Activated CD4-positive, alpha-beta memory T cell treated with anti-CD3 and anti-CD28 coated beads, Interleukin-2, amount 10 ng/mL, durations not matched to agents 7 days and 5 days (primary cell): ENCODE data around the gene MAP7D3. TPM values are rescaled to one million over a fixed set of nuclear protein-coding genes. Genes with fewer than 3 reads are reported as not detected.
"Not testable (repeated sequence)": the region's sequence is repeated elsewhere in the genome, so short reads cannot be mapped to it uniquely, and the experiment has no call there.

Source experiments
- CTCF ChIA-PET: fragments of 350-600 bp; sonication (Branson Sonifier 250); formaldehyde crosslinking; loops from one replicate; lab custom pipeline; 2021; ENCODE audit warnings: antibody characterized with exemption, inconsistent platforms; lab: Charles Lee
- POLR2A ChIA-PET: fragments of 350-600 bp; sonication (Branson Sonifier 250); formaldehyde crosslinking; loops from one replicate; lab custom pipeline; 2021; ENCODE audit warnings: antibody characterized with exemption; lab: Charles Lee
- DNase-seq: peaks from one replicate; pipeline ENCODE4 v3.0.0-alpha.2; 2020
- H3K27ac Mint-ChIP-seq: one replicate; pipeline ENCODE4 v1.8.0; 2021; ENCODE audit warnings: mild to moderate bottlenecking, mixed read lengths
- H3K27me3 Mint-ChIP-seq: one replicate; pipeline ENCODE4 v1.8.0; 2021; ENCODE audit warnings: mixed read lengths
- H3K36me3 Mint-ChIP-seq: one replicate; pipeline ENCODE4 v1.8.0; 2021; ENCODE audit warnings: low read depth, mixed read lengths
- H3K4me1 Mint-ChIP-seq: one replicate; pipeline ENCODE4 v1.8.0; 2021; ENCODE audit warnings: mixed read lengths
- H3K4me3 Mint-ChIP-seq: one replicate; pipeline ENCODE4 v1.8.0; 2021; ENCODE audit warnings: mild to moderate bottlenecking, mixed read lengths
- H3K9me3 Mint-ChIP-seq: one replicate; pipeline ENCODE4 v1.8.0; 2021; ENCODE audit warnings: mixed read lengths
- total RNA-seq, 2 experiments: library from RNA; stranded (reverse); gene quantifications; one replicate each; pipeline ENCODE4 v1.2.3, GENCODE V29; 2021

MAP7D3 gene
- total RNA-seq, 2 experiments from 2014 or later, result 14.5 to 14.8 TPM

- CTCF ChIA-PET, DNase-seq, H3K27ac Mint-ChIP-seq, POLR2A ChIA-PET, H3K4me3 Mint-ChIP-seq, H3K4me1 Mint-ChIP-seq, H3K27me3 Mint-ChIP-seq, H3K9me3 Mint-ChIP-seq: not testable (repeated sequence)
- H3K36me3 Mint-ChIP-seq, result peaks cover 51% of the 10 kb centered on the region
Measured at GRCh38 chrX:136237849-136238248, 13.4 kb downstream of the MAP7D3 start.

GRCh38 chrX:136237074-136237473 lies 14.1 kb downstream of the MAP7D3 start:
- CTCF ChIA-PET, result no interaction called here

GRCh38 chrX:136228839-136229207 lies 22.4 kb downstream of the MAP7D3 start:
- peaks cover 56% of the 10 kb centered on the region for H3K36me3 Mint-ChIP-seq
- H3K27ac Mint-ChIP-seq, result peak overlapping the region; percentile 74
- no peaks in the 10 kb centered on the region for H3K27me3 Mint-ChIP-seq
- H3K4me1 Mint-ChIP-seq, result peaks cover 38% of the 10 kb centered on the region
- no peaks in the 10 kb centered on the region for H3K9me3 Mint-ChIP-seq
- no peak for DNase-seq
- no peak overlapping the region for H3K4me3 Mint-ChIP-seq
- ChIA-PET POLR2A (no interaction called here), CTCF (no interaction called here)

More at GRCh38 chrX:136237074-136237473, 14.1 kb downstream of the MAP7D3 start:
- H3K36me3 Mint-ChIP-seq, result peaks cover 45% of the 10 kb centered on the region
- DNase-seq, result no peak
- H3K4me1 Mint-ChIP-seq, result peaks cover 6% of the 10 kb centered on the region
- POLR2A ChIA-PET, result no interaction called here
- no peaks in the 10 kb centered on the region for H3K9me3 Mint-ChIP-seq
- no peaks in the 10 kb centered on the region for H3K27me3 Mint-ChIP-seq
- H3K4me3 Mint-ChIP-seq, result no peak overlapping the region
- no peak overlapping the region for H3K27ac Mint-ChIP-seq

GRCh38 chrX:136227948-136228838 lies 23.0 kb downstream of the MAP7D3 start:
- CTCF ChIA-PET, result no interaction called here
- Mint-ChIP-seq H3K27me3 (no peaks in the 10 kb centered on the region), H3K4me1 (peaks cover 38% of the 10 kb centered on the region), H3K4me3 (no peak overlapping the region), H3K36me3 (peaks cover 56% of the 10 kb centered on the region), H3K9me3 (no peaks in the 10 kb centered on the region), H3K27ac (peak overlapping the region; percentile 74)
- DNase-seq, result peak; percentile 25
- POLR2A ChIA-PET, result no interaction called here

- no peaks in the 10 kb centered on the region for H3K9me3 Mint-ChIP-seq
- peak overlapping the region; percentile 74 for H3K27ac Mint-ChIP-seq
- no peaks in the 10 kb centered on the region for H3K27me3 Mint-ChIP-seq
- peaks cover 57% of the 10 kb centered on the region for H3K36me3 Mint-ChIP-seq
- no peak for DNase-seq
- CTCF ChIA-PET, result no interaction called here
- POLR2A ChIA-PET, result no interaction called here
- peaks cover 38% of the 10 kb centered on the region for H3K4me1 Mint-ChIP-seq
- no peak overlapping the region for H3K4me3 Mint-ChIP-seq
Measured at GRCh38 chrX:136227074-136227473, 24.1 kb downstream of the MAP7D3 start.

- Mint-ChIP-seq H3K4me1 (peaks cover 31% of the 10 kb centered on the region), H3K36me3 (peaks cover 62% of the 10 kb centered on the region), H3K27ac (no peak overlapping the region), H3K9me3 (no peaks in the 10 kb centered on the region), H3K4me3 (no peak overlapping the region), H3K27me3 (no peaks in the 10 kb centered on the region)
- ChIA-PET CTCF (interaction anchor here (1.1 kb wide), 1 partner anchor 13 kb away, joined by 3 read pairs; no protein-coding TSS in a partner anchor), POLR2A (interaction anchor here (0.6 kb wide), 1 partner anchor 22 kb away, joined by 3 read pairs; no protein-coding TSS in a partner anchor)
- no peak for DNase-seq
Measured at GRCh38 chrX:136221851-136222513, 29.2 kb downstream of the MAP7D3 start.

- no peak for DNase-seq
- POLR2A ChIA-PET, result no interaction called here
- Mint-ChIP-seq H3K9me3 (no peaks in the 10 kb centered on the region), H3K4me3 (no peak overlapping the region), H3K4me1 (peaks cover 28% of the 10 kb centered on the region), H3K27ac (peak overlapping the region; percentile 47), H3K36me3 (peaks cover 57% of the 10 kb centered on the region), H3K27me3 (no peaks in the 10 kb centered on the region)
- CTCF ChIA-PET, result no interaction called here
Measured at GRCh38 chrX:136220951-136221350, 30.2 kb downstream of the MAP7D3 start.

GRCh38 chrX:136220540-136220939 lies 30.7 kb downstream of the MAP7D3 start:
- H3K4me1 Mint-ChIP-seq, result peaks cover 28% of the 10 kb centered on the region
- POLR2A ChIA-PET, result no interaction called here
- peaks cover 54% of the 10 kb centered on the region for H3K36me3 Mint-ChIP-seq
- H3K4me3 Mint-ChIP-seq, result no peak overlapping the region
- no peaks in the 10 kb centered on the region for H3K27me3 Mint-ChIP-seq
- no peaks in the 10 kb centered on the region for H3K9me3 Mint-ChIP-seq
- no peak for DNase-seq
- H3K27ac Mint-ChIP-seq, result peak overlapping the region; percentile 47
- CTCF ChIA-PET, result no interaction called here

GRCh38 chrX:136219893-136220292 lies 31.3 kb downstream of the MAP7D3 start:
- no peak overlapping the region for H3K4me3 Mint-ChIP-seq
- peaks cover 47% of the 10 kb centered on the region for H3K36me3 Mint-ChIP-seq
- no peaks in the 10 kb centered on the region for H3K9me3 Mint-ChIP-seq
- ChIA-PET CTCF (no interaction called here), POLR2A (no interaction called here)
- H3K4me1 Mint-ChIP-seq, result peaks cover 28% of the 10 kb centered on the region
- no peak for DNase-seq
- H3K27ac Mint-ChIP-seq, result no peak overlapping the region
- H3K27me3 Mint-ChIP-seq, result no peaks in the 10 kb centered on the region

- Mint-ChIP-seq H3K27ac (no peak overlapping the region), H3K27me3 (no peaks in the 10 kb centered on the region), H3K4me3 (no peak overlapping the region), H3K36me3 (peaks cover 22% of the 10 kb centered on the region), H3K4me1 (peaks cover 18% of the 10 kb centered on the region), H3K9me3 (no peaks in the 10 kb centered on the region)
- no peak for DNase-seq
- ChIA-PET POLR2A (no interaction called here), CTCF (no interaction called here)
Measured at GRCh38 chrX:136215559-136215958, 35.6 kb downstream of the MAP7D3 start.

GRCh38 chrX:136214551-136214950 lies 36.6 kb downstream of the MAP7D3 start:
- DNase-seq, result no peak
- CTCF ChIA-PET, result no interaction called here
- Mint-ChIP-seq H3K36me3 (peaks cover 20% of the 10 kb centered on the region), H3K4me3 (no peak overlapping the region), H3K9me3 (no peaks in the 10 kb centered on the region), H3K27me3 (no peaks in the 10 kb centered on the region), H3K27ac (no peak overlapping the region), H3K4me1 (peaks cover 15% of the 10 kb centered on the region)
- POLR2A ChIA-PET, result no interaction called here

GRCh38 chrX:136212557-136213111 lies 38.6 kb downstream of the MAP7D3 start:
- no peaks in the 10 kb centered on the region for H3K9me3 Mint-ChIP-seq
- ChIA-PET CTCF (no interaction called here), POLR2A (no interaction called here)
- H3K27ac Mint-ChIP-seq, result no peak overlapping the region
- DNase-seq, result no peak
- H3K4me1 Mint-ChIP-seq, result peaks cover 8% of the 10 kb centered on the region
- H3K27me3 Mint-ChIP-seq, result no peaks in the 10 kb centered on the region
- no peak overlapping the region for H3K4me3 Mint-ChIP-seq
- H3K36me3 Mint-ChIP-seq, result peaks cover 10% of the 10 kb centered on the region
